ENCODE measurements around the gene GARIN5B. TPM values are rescaled to one million over a fixed set of nuclear protein-coding genes. Genes with fewer than 3 reads are reported as not detected.

GARIN5B gene
- total RNA-seq, 1 experiment from 2014 or later, result not detected

GRCh38 chr19:55348317-55349034 is 14.6 kb downstream of the GARIN5B start:
- no TSS peak for BruUV-seq (replicated peaks)
- Histone ChIP-seq H3K4me1 (ENCODE audit: insufficient read depth, low read length, poor library complexity, severe bottlenecking) (peaks cover 7% of the 10 kb centered on the region), H3K36me3 (ENCODE audit: insufficient read depth, low read length, poor library complexity, severe bottlenecking) (peaks cover 2% of the 10 kb centered on the region), H3K4me3 (ENCODE audit: low read depth, low read length, poor library complexity, severe bottlenecking) (no peak overlapping the region), H3K27me3 (replicated peaks; ENCODE audit: insufficient read depth, low read depth, low read length, poor library complexity) (peaks cover 16% of the 10 kb centered on the region), H3K9me3 (ENCODE audit: low read depth, low read length, poor library complexity, severe bottlenecking) (no peaks in the 10 kb centered on the region), H3K27ac (ENCODE audit: low read depth, low read length, poor library complexity, severe bottlenecking) (no peak overlapping the region)
- POLR2A ChIA-PET (ENCODE audit: low non-redundant PET), result interaction anchor here (0.5 kb wide), 1 partner anchor 251 kb away, joined by 3 read pairs; the partner anchor contains the start of gene FIZ1
- CTCF ChIA-PET, result interaction anchor here (0.6 kb wide), 1 partner anchor 17 kb away, joined by 3 read pairs; no protein-coding TSS in a partner anchor
- DNase-seq (ENCODE audit: low spot score), result no peak
- TF ChIP-seq EZH2 (IDR thresholded peaks at IDR 0.05; ENCODE audit: borderline replicate concordance, low read depth, low read length, poor library complexity, severe bottlenecking) (no peak), CTCF (conservative IDR thresholded peaks at IDR 0.05; ENCODE audit: low read depth, low read length) (no peak)
- intact Hi-C loops (cut with micrococcal nuclease; ENCODE audit: unreplicated experiment), result no loop called here

GRCh38 chr19:55347442-55348009 is 15.5 kb downstream of the GARIN5B start:
- intact Hi-C loops (cut with micrococcal nuclease; ENCODE audit: unreplicated experiment), result no loop called here
- H3K27me3 ChIP-seq (replicated peaks; ENCODE audit: insufficient read depth, low read depth, low read length, poor library complexity), result peaks cover 6% of the 10 kb centered on the region
- no TSS peak for BruUV-seq (replicated peaks)
- POLR2A ChIA-PET (ENCODE audit: low non-redundant PET), result interaction anchor here (0.5 kb wide), 1 partner anchor 252 kb away, joined by 3 read pairs; the partner anchor contains the start of gene FIZ1
- TF ChIP-seq CTCF (conservative IDR thresholded peaks at IDR 0.05; ENCODE audit: low read depth, low read length), result no peak
- TF ChIP-seq EZH2 (IDR thresholded peaks at IDR 0.05; ENCODE audit: borderline replicate concordance, low read depth, low read length, poor library complexity, severe bottlenecking), result no peak
- no peak overlapping the region for H3K4me3 ChIP-seq (ENCODE audit: low read depth, low read length, poor library complexity, severe bottlenecking)
- CTCF ChIA-PET, result no interaction called here
- H3K4me1 ChIP-seq (ENCODE audit: insufficient read depth, low read length, poor library complexity, severe bottlenecking), result peaks cover 7% of the 10 kb centered on the region
- no peak overlapping the region for H3K27ac ChIP-seq (ENCODE audit: low read depth, low read length, poor library complexity, severe bottlenecking)
- no peak for DNase-seq (ENCODE audit: low spot score)
- no peaks in the 10 kb centered on the region for H3K9me3 ChIP-seq (ENCODE audit: low read depth, low read length, poor library complexity, severe bottlenecking)
- peaks cover 8% of the 10 kb centered on the region for H3K36me3 ChIP-seq (ENCODE audit: insufficient read depth, low read length, poor library complexity, severe bottlenecking)

GRCh38 chr19:55346725-55347441 is 16.2 kb downstream of the GARIN5B start:
- ChIA-PET CTCF (no interaction called here), POLR2A (ENCODE audit: low non-redundant PET) (no interaction called here)
- no peak for TF ChIP-seq EZH2 (IDR thresholded peaks at IDR 0.05; ENCODE audit: borderline replicate concordance, low read depth, low read length, poor library complexity, severe bottlenecking)
- TF ChIP-seq CTCF (conservative IDR thresholded peaks at IDR 0.05; ENCODE audit: low read depth, low read length), result no peak
- Histone ChIP-seq H3K4me1 (ENCODE audit: insufficient read depth, low read length, poor library complexity, severe bottlenecking) (peaks cover 7% of the 10 kb centered on the region), H3K9me3 (ENCODE audit: low read depth, low read length, poor library complexity, severe bottlenecking) (no peaks in the 10 kb centered on the region), H3K4me3 (ENCODE audit: low read depth, low read length, poor library complexity, severe bottlenecking) (no peak overlapping the region), H3K27ac (ENCODE audit: low read depth, low read length, poor library complexity, severe bottlenecking) (no peak overlapping the region), H3K36me3 (ENCODE audit: insufficient read depth, low read length, poor library complexity, severe bottlenecking) (peaks cover 12% of the 10 kb centered on the region), H3K27me3 (replicated peaks; ENCODE audit: insufficient read depth, low read depth, low read length, poor library complexity) (no peaks in the 10 kb centered on the region)
- no TSS peak for BruUV-seq (replicated peaks)
- intact Hi-C loops (cut with micrococcal nuclease; ENCODE audit: unreplicated experiment), result no loop called here
- DNase-seq (ENCODE audit: low spot score), result no peak
